ENCODE results near the gene MACC1. TPM values are rescaled to one million over a fixed set of nuclear protein-coding genes. Genes with fewer than 3 reads are reported as not detected.

Gene MACC1
- total and polyA plus RNA-seq, 9 of the 15 experiments (the other 6 are each of a cell fraction or from before 2014, with no cell fraction given): 5.9 to 30.2 (median 10.4) TPM

DNA sequence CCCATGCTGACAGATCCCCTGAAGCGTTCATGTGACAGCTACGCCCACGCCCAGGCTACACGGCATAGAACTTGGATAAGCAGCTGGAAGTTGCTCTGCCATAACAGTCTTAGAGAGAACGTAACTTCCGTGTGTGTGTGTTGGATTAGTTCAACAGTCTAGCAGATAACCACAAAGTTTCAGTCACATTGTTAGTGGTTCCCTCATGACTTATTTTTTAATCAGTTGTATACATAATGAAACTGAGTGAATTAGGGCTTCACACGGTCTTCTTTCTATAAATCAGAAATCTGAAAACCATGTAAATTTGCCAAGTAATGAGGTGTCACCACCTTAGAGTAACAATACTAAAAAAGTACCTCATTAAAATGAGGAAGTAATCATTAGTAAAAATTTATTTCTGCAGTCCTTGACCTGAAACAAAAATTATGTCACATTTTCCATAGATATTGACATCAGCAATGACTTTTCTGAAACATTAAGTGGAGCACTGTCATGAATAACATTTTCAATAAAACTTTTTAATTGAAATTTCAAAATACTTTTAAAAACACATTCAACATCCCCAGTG is 21.7 kb upstream of the MACC1 start (continued):
- TF ChIP-seq TRIM25 (IDR thresholded peaks at IDR 0.05; ENCODE audit: borderline replicate concordance): no peak
- 0 out of 2 replicates have a peak, but pooled peaks have one; percentile 38 for TF ChIP-seq ESRRA (IDR thresholded peaks at IDR 0.05; ENCODE audit: borderline replicate concordance, low read depth)
- TF ChIP-seq KAT8 (IDR thresholded peaks at IDR 0.05; ENCODE audit: low read depth): no peak
- TF ChIP-seq PKNOX1 (IDR thresholded peaks at IDR 0.05): peak; percentile 81
- no peak for TF ChIP-seq ELF4 (CRISPR knock-in tag; IDR thresholded peaks at IDR 0.05)
- TF ChIP-seq CHD4 (IDR thresholded peaks at IDR 0.05; ENCODE audit: insufficient read depth, insufficient replicate concordance, low read depth, low read length, poor library complexity, severe bottlenecking): no peak
- no peak for TF ChIP-seq ZNF165 (CRISPR knock-in tag; IDR thresholded peaks at IDR 0.05; ENCODE audit: borderline replicate concordance)
- TF ChIP-seq TFAM (CRISPR knock-in tag; conservative IDR thresholded peaks at IDR 0.05): no peak
- TF ChIP-seq SUPT5H (IDR thresholded peaks at IDR 0.05): no peak
- no peak for TF ChIP-seq RFX1 (IDR thresholded peaks at IDR 0.05)
- peak; percentile 61 to 81; a peak in 2 of 4 replicates for TF ChIP-seq TRIM24 (IDR thresholded peaks at IDR 0.05)
- no peak for TF ChIP-seq MCM5 (IDR thresholded peaks at IDR 0.05; ENCODE audit: low read depth)
- TF ChIP-seq SPI1 (IDR thresholded peaks at IDR 0.05; ENCODE audit: borderline replicate concordance, low read depth, low read length): no peak
- TF ChIP-seq ZNF311 (CRISPR knock-in tag; IDR thresholded peaks at IDR 0.05): no peak; the same call in 1 of the 2 replicates
- no peak for TF ChIP-seq LARP7 (IDR thresholded peaks at IDR 0.05)
- TF ChIP-seq KDM5B (IDR thresholded peaks at IDR 0.05; ENCODE audit: insufficient replicate concordance, low read depth, low read length): no peak
- no peak for TF ChIP-seq ZNF174 (CRISPR knock-in tag; IDR thresholded peaks at IDR 0.05)
- 0 out of 2 replicates have a peak, but pooled peaks have one; percentile 52 for TF ChIP-seq BACH1 (tag; IDR thresholded peaks at IDR 0.05)
- TF ChIP-seq PHF8 (IDR thresholded peaks at IDR 0.05; ENCODE audit: borderline replicate concordance, low read length): no peak
- TF ChIP-seq, protein P1, sequence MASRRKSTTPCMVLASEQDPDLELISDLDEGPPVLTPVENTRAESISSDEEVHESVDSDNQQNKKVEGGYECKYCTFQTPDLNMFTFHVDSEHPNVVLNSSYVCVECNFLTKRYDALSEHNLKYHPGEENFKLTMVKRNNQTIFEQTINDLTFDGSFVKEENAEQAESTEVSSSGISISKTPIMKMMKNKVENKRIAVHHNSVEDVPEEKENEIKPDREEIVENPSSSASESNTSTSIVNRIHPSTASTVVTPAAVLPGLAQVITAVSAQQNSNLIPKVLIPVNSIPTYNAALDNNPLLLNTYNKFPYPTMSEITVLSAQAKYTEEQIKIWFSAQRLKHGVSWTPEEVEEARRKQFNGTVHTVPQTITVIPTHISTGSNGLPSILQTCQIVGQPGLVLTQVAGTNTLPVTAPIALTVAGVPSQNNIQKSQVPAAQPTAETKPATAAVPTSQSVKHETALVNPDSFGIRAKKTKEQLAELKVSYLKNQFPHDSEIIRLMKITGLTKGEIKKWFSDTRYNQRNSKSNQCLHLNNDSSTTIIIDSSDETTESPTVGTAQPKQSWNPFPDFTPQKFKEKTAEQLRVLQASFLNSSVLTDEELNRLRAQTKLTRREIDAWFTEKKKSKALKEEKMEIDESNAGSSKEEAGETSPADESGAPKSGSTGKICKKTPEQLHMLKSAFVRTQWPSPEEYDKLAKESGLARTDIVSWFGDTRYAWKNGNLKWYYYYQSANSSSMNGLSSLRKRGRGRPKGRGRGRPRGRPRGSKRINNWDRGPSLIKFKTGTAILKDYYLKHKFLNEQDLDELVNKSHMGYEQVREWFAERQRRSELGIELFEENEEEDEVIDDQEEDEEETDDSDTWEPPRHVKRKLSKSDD (conservative IDR thresholded peaks at IDR 0.05; ENCODE audit: low read length): no peak
- TF ChIP-seq ZNF586 (CRISPR knock-in tag; conservative IDR thresholded peaks at IDR 0.05): no peak
- TF ChIP-seq PTTG1 (tag; IDR thresholded peaks at IDR 0.05; ENCODE audit: low read depth): no peak
- TF ChIP-seq ZNF146 (CRISPR knock-in tag; IDR thresholded peaks at IDR 0.05; ENCODE audit: unreplicated experiment): no peak
- TF ChIP-seq TCF7L2 (IDR thresholded peaks at IDR 0.05; ENCODE audit: low read depth, low read length): no peak
- TF ChIP-seq ZNF121 (CRISPR knock-in tag; conservative IDR thresholded peaks at IDR 0.05): no peak
- no peak for TF ChIP-seq HDGF (IDR thresholded peaks at IDR 0.05)
- TF ChIP-seq TAF9B (IDR thresholded peaks at IDR 0.05; ENCODE audit: partially characterized antibody): no peak
